T-cell (primary cell): Measurements from ENCODE around the gene PARL. TPM values are rescaled to one million over a fixed set of nuclear protein-coding genes. Genes with fewer than 3 reads are reported as not detected.

Experiments used
- ATAC-seq, 4 experiments: fragments of 200-7000 bp in 3 of 4; fragments of 150-1000 bp in 1 of 4; cut with Tn5 transposase; replicated peaks in 1 of 4; 1 replicate in 3 of 4; 2 replicates in 1 of 4; pipeline ENCODE4 v1.10.0; 2021; ENCODE audit warnings: moderate library complexity in 3 of 4, mild to moderate bottlenecking in 2 of 4, moderate number of reproducible peaks in 1 of 4
- CTCF ChIA-PET, 2 donors: fragments of 300-600 bp; sonication (Branson Sonifier 250); formaldehyde crosslinking; loops; one replicate each; lab custom pipeline; 2022; ENCODE audit warnings: antibody characterized with exemption in 2 of 2; lab: Charles Lee
- POLR2A ChIA-PET, 2 donors: fragments of 300-600 bp; sonication (Branson Sonifier 250); formaldehyde crosslinking; loops; one replicate each; lab custom pipeline; 2022; ENCODE audit warnings: antibody characterized with exemption in 2 of 2; lab: Charles Lee
- DNase-seq, 35 experiments: peaks; one replicate each; pipeline versions ENCODE4 v3.0.0 to v3.0.0-alpha.2; 2013 to 2023
- H3K27ac ChIP-seq: one replicate; pipeline ENCODE4 v1.5.1; 2013; ENCODE audit warnings: low read length
- H3K27me3 ChIP-seq, 2 experiments: replicated peaks in 1 of 2; 1 replicate in 1 of 2; 2 replicates in 1 of 2; pipeline versions ENCODE4 v1.6.1 to v1.7.0; 2013; ENCODE audit warnings: low read length in 1 of 2, mixed read lengths in 1 of 2; ENCODE audit not compliant: control insufficient read depth in 2 of 2, insufficient read depth in 2 of 2; ENCODE audit errors: extremely low read depth in 1 of 2
- H3K36me3 ChIP-seq, 2 donors: 1 replicate in 1 of 2; 2 replicates in 1 of 2; pipeline versions ENCODE4 v1.6.1 to v1.7.0; 2013; ENCODE audit warnings: low read length in 1 of 2; ENCODE audit not compliant: control insufficient read depth in 2 of 2, insufficient read depth in 1 of 2; ENCODE audit errors: extremely low read depth in 1 of 2
- H3K4me1 ChIP-seq, 2 experiments: 1 replicate in 1 of 2; 2 replicates in 1 of 2; pipeline versions ENCODE4 v1.6.1 to v1.7.0; 2013; ENCODE audit warnings: low read length in 2 of 2, mixed read lengths in 1 of 2; ENCODE audit not compliant: insufficient read depth in 2 of 2, control insufficient read depth in 1 of 2; ENCODE audit errors: extremely low read depth in 1 of 2
- H3K4me3 ChIP-seq, 2 donors: 1 replicate in 1 of 2; 2 replicates in 1 of 2; pipeline versions ENCODE4 v1.5.1 to v1.7.0; 2013; ENCODE audit warnings: mild to moderate bottlenecking in 2 of 2, low read length in 1 of 2, moderate library complexity in 1 of 2; ENCODE audit not compliant: control insufficient read depth in 1 of 2; ENCODE audit errors: extremely low read depth in 1 of 2
- H3K9me3 ChIP-seq: 2 replicates; pipeline ENCODE4 v1.7.0; 2013
- H3K27ac Mint-ChIP-seq, 2 donors: one replicate each; pipeline ENCODE4 v1.8.0; 2020 to 2021; ENCODE audit warnings: mild to moderate bottlenecking in 2 of 2, mixed read lengths in 2 of 2
- H3K27me3 Mint-ChIP-seq, 2 donors: one replicate each; pipeline ENCODE4 v1.8.0; 2021 to 2022; ENCODE audit warnings: mixed read lengths in 2 of 2
- H3K36me3 Mint-ChIP-seq: one replicate; pipeline ENCODE4 v1.8.0; 2021; ENCODE audit warnings: mixed read lengths
- H3K4me1 Mint-ChIP-seq, 3 donors: one replicate each; pipeline ENCODE4 v1.8.0; 2020 to 2022; ENCODE audit warnings: mixed read lengths in 3 of 3, mild to moderate bottlenecking in 1 of 3
- H3K4me3 Mint-ChIP-seq, 3 donors: one replicate each; pipeline ENCODE4 v1.8.0; 2020 to 2022; ENCODE audit warnings: mild to moderate bottlenecking in 3 of 3, mixed read lengths in 3 of 3, moderate library complexity in 3 of 3
- H3K9me3 Mint-ChIP-seq, 3 donors: one replicate each; pipeline ENCODE4 v1.8.0; 2020 to 2022; ENCODE audit warnings: mixed read lengths in 3 of 3
- WGBS: methylation state at CpG from one replicate; pipeline ENCODE4 v1.1.5; 2013; ENCODE audit warnings: missing lambda C conversion rate; ENCODE audit not compliant: insufficient coverage; 5-methylcytosine and 5-hydroxymethylcytosine counted together
- total RNA-seq, 35 experiments: library from RNA in 6 of 35; stranded (reverse) in 6 of 35; fragments of 120-200 nt in 1 of 35; gene quantifications; one replicate each; pipeline versions ENCODE4 v1.2.1 to v1.2.4 and lab custom pipeline; 2013 to 2026

Gene PARL
- total RNA-seq, 5 donors from 2014 or later (not counting 1 experiment from before 2014, with no cell fraction given), result 38.8 to 46.2 (median 41.3) TPM

GRCh38 chr3:183779896-183780465, 104.7 kb downstream of the PARL start:
- Histone ChIP-seq H3K9me3 (no peaks in the 10 kb centered on the region), H3K27me3 (no peaks in the 10 kb centered on the region), H3K4me3 (no peak overlapping the region), H3K4me1 (no peaks in the 10 kb centered on the region), H3K36me3 (peaks cover 31 to 63% of the 10 kb centered on the region in 2 donors), H3K27ac (no peak overlapping the region)
- no peaks in the 10 kb centered on the region for H3K27me3 Mint-ChIP-seq
- WGBS, result 98% methylated on average over 13 of the region's 14 CpGs
- no peak overlapping the region for H3K27ac Mint-ChIP-seq
- DNase-seq (no peak), ATAC-seq (no peak)
- no peaks in the 10 kb centered on the region for H3K4me1 Mint-ChIP-seq
- ChIA-PET CTCF (no interaction called here), POLR2A (interaction anchor here in 1 of 2 donors (0.5 to 0.7 kb wide), 2 partner anchors 146 to 335 kb away, joined by 3 read pairs; no protein-coding TSS in a partner anchor)
- no peak overlapping the region for H3K4me3 Mint-ChIP-seq
- peaks cover 61% of the 10 kb centered on the region for H3K36me3 Mint-ChIP-seq
- H3K9me3 Mint-ChIP-seq, result no peaks in the 10 kb centered on the region

Other genes with a start within 250 kb of the PARL start
- gene KLHL24, start 249.3 kb downstream of the PARL start, total RNA-seq, result 100 to 1,000 TPM in 3 of 5 donors, 10 to 100 TPM in 2; 83.3 to 145 (median 101) TPM
- 10 to 100 TPM; 23.8 to 26.2 (median 25.2) TPM for gene YEATS2, start 187.1 kb downstream of the PARL start, total RNA-seq
- 1 to 10 TPM; 1.2 to 3.3 (median 2.1) TPM for gene MAP6D1, start 59.3 kb downstream of the PARL start, total RNA-seq
- 10 to 100 TPM; 17.6 to 34.3 (median 30.2) TPM for gene ABCC5, start 133.0 kb upstream of the PARL start, total RNA-seq
- not detected for gene HTR3D, start 146.9 kb upstream of the PARL start, total RNA-seq
- gene HTR3C, start 168.2 kb upstream of the PARL start, total RNA-seq, result not detected
- gene HTR3E, start 212.2 kb upstream of the PARL start, total RNA-seq, result not detected